HepG2 (cell line): ENCODE data around the gene TYROBP. TPM values are rescaled to one million over a fixed set of nuclear protein-coding genes. Genes with fewer than 3 reads are reported as not detected.

Experiments used
- ATAC-seq: fragments of 200-7000 bp; cut with Tn5 transposase; 3 replicates; pipeline ENCODE4 v1.9.1; 2020; ENCODE audit warnings: mild to moderate bottlenecking, moderate library complexity
- BruUV-seq: library from RNA; stranded (reverse); fragments of 400-500 nt; replicated peaks from 2 replicates; lab custom pipeline; 2021; lab: Mats Ljungman, UMichigan
- CTCF ChIA-PET: fragments of 300-600 bp; formaldehyde crosslinking; extraction: SDS; loops from one replicate; lab custom pipeline; 2021; ENCODE audit warnings: low total read pairs, inconsistent platforms, low intra/inter-chr PET ratio; lab: Yijun Ruan, JAX
- POLR2A ChIA-PET: fragments of 350-600 bp; sonication (Branson Sonifier 250); formaldehyde crosslinking; loops from one replicate; lab custom pipeline; 2020; ENCODE audit warnings: antibody characterized with exemption, inconsistent platforms; lab: Yijun Ruan, JAX
- DNase-seq: peaks from one replicate; pipeline ENCODE4 v3.0.0-alpha.2; 2015; ENCODE audit warnings: low spot score
- FAIRE-seq: peaks from 3 replicates; lab custom pipeline; 2011; peaks lifted over from hg19 to GRCh38; lab: Jason Lieb, UNC
- H2AFZ ChIP-seq: one replicate; pipeline ENCODE4 v1.6.1; 2011; ENCODE audit warnings: low read length, inconsistent platforms
- H3K27ac ChIP-seq: fragments of 300-600 bp; 3 replicates; pipeline ENCODE4 v1.8.0; 2011; ENCODE audit warnings: mixed run types, mild to moderate bottlenecking, mixed read lengths, low read length, inconsistent platforms; ENCODE audit not compliant: insufficient read depth; ENCODE audit errors: extremely low read length
- H3K27me3 ChIP-seq, 2 experiments: fragments of 200-600 bp in 1 of 2; 2 replicates in 1 of 2; 3 replicates in 1 of 2; pipeline versions ENCODE4 v1.6.0 to v1.8.0; 2011; ENCODE audit warnings: low read length in 2 of 2, mild to moderate bottlenecking in 2 of 2, moderate library complexity in 2 of 2, inconsistent platforms in 1 of 2; ENCODE audit not compliant: insufficient read depth in 2 of 2, control insufficient read depth in 1 of 2
- H3K36me3 ChIP-seq, 2 experiments: fragments of 200-600 bp in 1 of 2; replicated peaks in 1 of 2; 2 replicates in 1 of 2; 3 replicates in 1 of 2; pipeline versions ENCODE4 v1.5.1 to v1.8.0; 2011; ENCODE audit warnings: low read length in 2 of 2, inconsistent platforms in 1 of 2; ENCODE audit not compliant: insufficient read depth in 2 of 2, control insufficient read depth in 1 of 2
- H3K4me1 ChIP-seq: 2 replicates; pipeline ENCODE4 v1.5.1; 2012; ENCODE audit warnings: low read length, inconsistent platforms; ENCODE audit not compliant: insufficient read depth
- H3K4me2 ChIP-seq: 2 replicates; pipeline ENCODE4 v1.6.0; 2011; ENCODE audit warnings: low read depth, low read length, inconsistent platforms
- H3K4me3 ChIP-seq, 3 experiments: fragments of 200-600 bp in 1 of 3; sonication (generic), shearing (Covaris generic) in 1 of 3; replicated peaks in 1 of 3; 2 replicates each; pipeline ENCODE4 v1.5.1; 2011 to 2016; ENCODE audit warnings: low read length in 3 of 3, inconsistent platforms in 2 of 3, low read depth in 2 of 3, mild to moderate bottlenecking in 2 of 3, control low read depth in 1 of 3, mixed read lengths in 1 of 3; ENCODE audit not compliant: insufficient read depth in 1 of 3
- H3K79me2 ChIP-seq: one replicate; pipeline ENCODE4 v1.6.1; 2011; ENCODE audit warnings: low read length, inconsistent platforms; ENCODE audit not compliant: insufficient read depth
- H3K9ac ChIP-seq: 2 replicates; pipeline ENCODE4 v1.6.0; 2011; ENCODE audit warnings: mild to moderate bottlenecking, low read depth, low read length, inconsistent platforms; ENCODE audit not compliant: insufficient read depth
- H3K9me3 ChIP-seq: 2 replicates; pipeline ENCODE4 v1.5.1; 2012; ENCODE audit warnings: mild to moderate bottlenecking, low read length
- H4K20me1 ChIP-seq: 2 replicates; pipeline ENCODE4 v1.6.0; 2011; ENCODE audit warnings: inconsistent platforms, mild to moderate bottlenecking, low read length, moderate library complexity; ENCODE audit not compliant: insufficient read depth
- AKNA ChIP-seq: sonication (generic); formaldehyde crosslinking; IDR thresholded peaks from 2 replicates; pipeline ENCODE4 v1.4.0; 2020; ENCODE audit warnings: missing genetic modification reagents, borderline replicate concordance
- DNMT1 ChIP-seq: sonication (generic); formaldehyde crosslinking; IDR thresholded peaks from 2 replicates; pipeline ENCODE4 v1.5.1; 2020; ENCODE audit warnings: mild to moderate bottlenecking, missing genetic modification reagents
- EEA1 ChIP-seq: sonication (generic); formaldehyde crosslinking; IDR thresholded peaks from 2 replicates; pipeline ENCODE4 v1.5.1; 2020; ENCODE audit warnings: mild to moderate bottlenecking, missing genetic modification reagents, borderline replicate concordance
- KLF13 ChIP-seq: sonication (generic); formaldehyde crosslinking; IDR thresholded peaks from 2 replicates; pipeline ENCODE4 v1.4.0; 2020; ENCODE audit warnings: mild to moderate bottlenecking, missing genetic modification reagents
- MAZ ChIP-seq, 2 experiments: sonication (generic) in 1 of 2; formaldehyde crosslinking in 1 of 2; IDR thresholded peaks; 2 replicates each; pipeline versions ENCODE4 v1.5.0 to v1.6.1; 2012 to 2020; ENCODE audit warnings: low read depth in 2 of 2, mild to moderate bottlenecking in 2 of 2, borderline replicate concordance in 1 of 2, improper control_type of control experiment in 1 of 2, low read length in 1 of 2, missing genetic modification reagents in 1 of 2, moderate library complexity in 1 of 2
- POLR2A ChIP-seq, 2 experiments: IDR thresholded peaks; 2 replicates each; pipeline ENCODE4 v1.6.1; 2011; ENCODE audit warnings: low read depth in 2 of 2, low read length in 2 of 2, mild to moderate bottlenecking in 1 of 2, moderate library complexity in 1 of 2; ENCODE audit not compliant: insufficient read depth in 1 of 2
- SMARCE1 ChIP-seq: fragments of 450-650 bp; IDR thresholded peaks from 2 replicates; pipeline ENCODE4 v1.6.1; 2017; ENCODE audit warnings: borderline replicate concordance
- SP1 ChIP-seq, 2 experiments: fragments of 450-650 bp in 1 of 2; sonication (generic) in 1 of 2; formaldehyde crosslinking in 1 of 2; IDR thresholded peaks; 2 replicates each; pipeline versions ENCODE4 v1.4.0 to v1.6.1; 2016 to 2020; ENCODE audit warnings: missing genetic modification reagents in 1 of 2
- U2AF2 ChIP-seq: fragments of 200-400 bp; formaldehyde crosslinking; IDR thresholded peaks from 2 replicates; pipeline ENCODE4 v1.6.1; 2017; ENCODE audit warnings: low read depth, mild to moderate bottlenecking, low read length
- ZBTB1 ChIP-seq: sonication (generic); formaldehyde crosslinking; IDR thresholded peaks from 2 replicates; pipeline ENCODE4 v1.4.0; 2020; ENCODE audit warnings: missing genetic modification reagents, borderline replicate concordance
- ZNF572 ChIP-seq: sonication (generic); formaldehyde crosslinking; IDR thresholded peaks from 2 replicates; pipeline ENCODE4 v1.5.1; 2020; ENCODE audit warnings: mild to moderate bottlenecking, missing genetic modification reagents
- WGBS: methylation state at CpG from one replicate; pipeline ENCODE4 v1.1.6; 2017; ENCODE audit warnings: low lambda C conversion rate; 5-methylcytosine and 5-hydroxymethylcytosine counted together
- in situ Hi-C: cut with HindIII; loops from 2 replicates; pipeline ENCODE4 v1.10.0; 2017; ENCODE audit warnings: low pct_unique_long_range_greater_than_20kb; ENCODE audit not compliant: extremely low pct_ligation_motif_present
- intact Hi-C: fragments of 100-400 bp; cut with micrococcal nuclease; formaldehyde crosslinking; loops from one replicate; pipeline ENCODE4 v1.10.0; 2022; ENCODE audit not compliant: unreplicated experiment
- polyA plus RNA-seq, 8 experiments: library from polyadenylated mRNA; depleted of rRNA in 3 of 8; stranded (reverse) in 7 of 8; unstranded in 1 of 8; fragments of >200 nt; fragmentation: Illumina TruSeq in 4 of 8; extraction: Trizol in 4 of 8; gene quantifications; 2 replicates each; pipeline versions ENCODE4 v1.2.1 to v1.2.3, GENCODE V29; 2011 to 2016; ENCODE audit warnings: low read depth in 4 of 8, missing spikeins in 1 of 8, mixed read lengths in 1 of 8; ENCODE audit not compliant: insufficient read depth in 1 of 8
- total RNA-seq, 5 experiments: library from RNA; depleted of rRNA; stranded (reverse); fragments of >200 nt; fragmentation: Illumina TruSeq; extraction: Trizol; gene quantifications; 2 replicates each; pipeline ENCODE4 v1.2.3, GENCODE V29; 2016; ENCODE audit warnings: low read depth in 1 of 5

The TYROBP gene
- total and polyA plus RNA-seq, 2 of the 13 experiments (the other 11 are each of a cell fraction or from before 2014, with no cell fraction given) = not detected

DNA sequence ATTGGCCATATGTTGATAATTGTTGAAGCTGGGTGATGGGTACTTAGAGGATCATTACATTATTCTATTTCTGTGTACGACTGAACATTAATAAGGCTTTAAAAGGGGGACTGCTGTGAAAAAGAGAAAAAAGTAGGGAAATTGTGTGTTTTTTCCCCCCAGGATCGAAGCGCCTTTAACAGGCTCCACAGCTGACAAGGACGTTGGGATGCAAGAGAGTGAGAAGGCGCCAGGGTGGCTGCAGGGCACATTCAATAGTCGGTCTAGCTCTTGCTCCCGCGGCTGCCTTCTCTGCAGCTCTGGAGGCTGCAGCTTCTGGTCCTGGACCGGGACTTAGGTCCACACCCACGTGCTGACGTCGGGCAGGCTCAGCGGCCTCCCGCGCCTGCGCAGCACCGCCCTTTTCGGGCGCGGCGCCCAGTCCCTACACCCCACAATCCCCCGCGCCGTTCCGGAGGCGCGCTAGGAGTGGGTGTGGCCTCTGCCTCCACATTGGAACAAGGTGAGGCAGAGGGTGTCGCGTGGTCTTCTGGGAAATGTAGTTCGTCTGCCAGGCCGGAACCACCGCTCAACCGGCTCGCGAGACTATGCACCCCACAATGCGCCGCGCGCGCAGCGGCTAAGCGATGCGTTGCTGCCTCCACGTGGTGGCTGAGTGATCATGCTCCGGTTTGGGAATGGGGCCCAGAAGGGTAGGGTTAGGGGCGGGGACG, 23.2 kb upstream of the TYROBP start (continued):
- TF ChIP-seq ZBTB1 (CRISPR knock-in tag) (no peak), POLR2A (IDR thresholded peaks at IDR 0.05; ENCODE audit: insufficient read depth in 1 of 2, low read depth in 2 of 2, low read length in 2 of 2) (peak; percentile 73 to 98), MAZ (IDR thresholded peaks at IDR 0.05; ENCODE audit: borderline replicate concordance, low read depth, low read length) (peak; percentile 50; the same call in 1 of the 2 replicates), MAZ (CRISPR knock-in tag; IDR thresholded peaks at IDR 0.05; ENCODE audit: low read depth) (peak; percentile 82), SP1 (IDR thresholded peaks at IDR 0.05) (no peak), SP1 (CRISPR knock-in tag; IDR thresholded peaks at IDR 0.05) (peak; percentile 95), SMARCE1 (no peak), ZNF572 (no peak; the same call in 1 of the 2 replicates), EEA1 (CRISPR knock-in tag) (no peak)

DNA sequence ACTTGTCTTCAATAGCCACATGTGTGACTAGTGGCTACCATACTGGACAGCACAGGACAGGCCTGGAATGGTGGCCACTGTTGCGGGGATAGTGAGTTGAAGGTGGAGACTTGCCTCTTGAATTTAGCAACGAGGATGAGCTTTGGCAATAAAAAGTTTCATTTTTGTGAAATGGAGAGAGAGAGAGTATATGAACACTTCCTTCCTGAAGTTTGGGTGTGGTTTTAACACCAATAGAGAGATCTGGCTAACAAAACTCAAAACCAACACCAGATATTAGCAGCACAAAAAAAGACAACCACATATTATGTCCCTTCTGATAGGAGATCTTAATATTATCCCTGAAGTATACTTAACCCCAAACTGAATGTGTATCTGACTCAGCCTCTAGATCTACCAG, 21.8 kb upstream of the TYROBP start:
- no peak overlapping the region for H3K4me3 ChIP-seq
- H3K27me3 ChIP-seq = no peaks in the 10 kb centered on the region; a peak in 2 of 5 replicates
- H3K9me3 ChIP-seq = no peaks in the 10 kb centered on the region
- BruUV-seq = no TSS peak
- no peak overlapping the region for H2AFZ ChIP-seq
- ChIA-PET POLR2A (no interaction called here), CTCF (no interaction called here)
- in situ Hi-C loops (loop anchor here (10.0 kb wide), 1 partner anchor 45 kb away; no protein-coding TSS in a partner anchor), intact Hi-C loops (no loop called here)
- peaks cover 10% of the 10 kb centered on the region for H3K4me1 ChIP-seq
- no peaks in the 10 kb centered on the region for H3K79me2 ChIP-seq
- H3K4me2 ChIP-seq = no peak overlapping the region
- DNase-seq = no peak
- 76% methylated on average over 2 of the region's 2 CpGs for WGBS
- no peak for FAIRE-seq
- TF ChIP-seq U2AF2 (no peak), AKNA (CRISPR knock-in tag) (no peak), DNMT1 (CRISPR knock-in tag) (no peak), KLF13 (CRISPR knock-in tag) (no peak)
- no peaks in the 10 kb centered on the region for H4K20me1 ChIP-seq
- H3K36me3 ChIP-seq = no peaks in the 10 kb centered on the region
- H3K9ac ChIP-seq = no peak overlapping the region
- no peak for ATAC-seq
- no peak overlapping the region for H3K27ac ChIP-seq
